SK-N-SH treated with all-trans-retinoic acid at 6 μM for 48 hours (cell line): ENCODE results near the gene CDK10.

Source experiments
- BACH2 ChIP-seq: fragments of 250-450 bp; sonication (Bioruptor Pico); IDR thresholded peaks from 2 replicates; pipeline ENCODE4 v1.9.0; 2021; ENCODE audit warnings: mild to moderate bottlenecking, borderline replicate concordance
- CSDC2 ChIP-seq: fragments of 250-450 bp; sonication (Bioruptor Pico); IDR thresholded peaks from 2 replicates; pipeline ENCODE4 v1.5.0; 2020; ENCODE audit warnings: mild to moderate bottlenecking, moderate library complexity
- CSRNP3 ChIP-seq: fragments of 250-450 bp; sonication (Bioruptor Pico); IDR thresholded peaks from 2 replicates; pipeline ENCODE4 v1.5.1; 2021; ENCODE audit warnings: mild to moderate bottlenecking, moderate library complexity
- ESRRG ChIP-seq: fragments of 250-450 bp; sonication (Bioruptor Pico); IDR thresholded peaks from 2 replicates; pipeline ENCODE4 v1.6.1; 2021; ENCODE audit warnings: mild to moderate bottlenecking
- GLIS3 ChIP-seq: fragments of 250-450 bp; sonication (Bioruptor Pico); IDR thresholded peaks from 2 replicates; pipeline ENCODE4 v1.5.0; 2020; ENCODE audit warnings: mild to moderate bottlenecking, moderate library complexity
- POU6F1 ChIP-seq: fragments of 250-450 bp; sonication (Bioruptor Pico); IDR thresholded peaks from 2 replicates; pipeline ENCODE4 v1.8.0; 2021; ENCODE audit warnings: low read depth, mild to moderate bottlenecking, moderate library complexity, borderline replicate concordance
- RARB ChIP-seq: fragments of 250-450 bp; sonication (Bioruptor Pico); IDR thresholded peaks from 2 replicates; pipeline ENCODE4 v1.8.0; 2021; ENCODE audit warnings: mild to moderate bottlenecking, moderate library complexity
- SNAI2 ChIP-seq: fragments of 250-450 bp; sonication (Bioruptor Pico); IDR thresholded peaks from 2 replicates; pipeline ENCODE4 v1.5.0; 2020; ENCODE audit warnings: mild to moderate bottlenecking, moderate library complexity
- ZFP30 ChIP-seq: fragments of 450-650 bp; formaldehyde crosslinking; IDR thresholded peaks from 2 replicates; pipeline ENCODE4 v1.5.0; 2022; ENCODE audit warnings: mild to moderate bottlenecking, moderate library complexity
- ZNF8 ChIP-seq: fragments of 450-650 bp; formaldehyde crosslinking; IDR thresholded peaks from 2 replicates; pipeline ENCODE4 v1.5.0; 2020; ENCODE audit warnings: mild to moderate bottlenecking, moderate library complexity

- TF ChIP-seq CSRNP3 (CRISPR knock-in tag): no peak
- TF ChIP-seq BACH2 (CRISPR knock-in tag): no peak
- TF ChIP-seq POU6F1 (CRISPR knock-in tag): no peak
- no peak for TF ChIP-seq ZFP30
- no peak for TF ChIP-seq GLIS3 (CRISPR knock-in tag)
- TF ChIP-seq CSDC2 (CRISPR knock-in tag): no peak
- no peak for TF ChIP-seq ZNF8 (CRISPR knock-in tag)
- no peak for TF ChIP-seq SNAI2
- TF ChIP-seq RARB (CRISPR knock-in tag): no peak
- no peak for TF ChIP-seq ESRRG (CRISPR knock-in tag)
These were observed 37.1 kb downstream of the CDK10 start for GRCh38 chr16:89723279-89724250.
